ENCODE data around the gene LIN28B.

The LIN28B gene

DNA sequence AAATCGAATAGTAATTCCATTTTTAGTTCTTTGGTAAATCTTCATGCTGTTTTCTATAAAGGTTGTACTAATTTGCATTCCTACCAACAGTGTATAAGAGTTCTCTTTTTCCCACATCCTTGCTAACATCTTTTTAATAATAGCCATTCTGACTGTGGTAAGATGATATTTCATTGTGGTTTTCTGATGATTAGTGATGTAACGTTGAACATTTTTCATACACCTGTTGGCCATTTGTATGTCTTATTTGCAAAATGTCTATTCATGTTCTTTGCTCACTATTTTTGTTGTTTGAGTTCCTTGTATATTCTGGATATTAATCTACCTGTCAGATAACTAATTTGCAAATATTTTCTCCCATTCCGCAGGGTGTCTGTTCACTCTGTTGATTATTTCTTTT lies 64.5 kb downstream of the LIN28B start:
- H3K4me3 ChIP-seq (ENCODE audit: low read depth, low read length), result no peak overlapping the region
- TF ChIP-seq, protein P1, sequence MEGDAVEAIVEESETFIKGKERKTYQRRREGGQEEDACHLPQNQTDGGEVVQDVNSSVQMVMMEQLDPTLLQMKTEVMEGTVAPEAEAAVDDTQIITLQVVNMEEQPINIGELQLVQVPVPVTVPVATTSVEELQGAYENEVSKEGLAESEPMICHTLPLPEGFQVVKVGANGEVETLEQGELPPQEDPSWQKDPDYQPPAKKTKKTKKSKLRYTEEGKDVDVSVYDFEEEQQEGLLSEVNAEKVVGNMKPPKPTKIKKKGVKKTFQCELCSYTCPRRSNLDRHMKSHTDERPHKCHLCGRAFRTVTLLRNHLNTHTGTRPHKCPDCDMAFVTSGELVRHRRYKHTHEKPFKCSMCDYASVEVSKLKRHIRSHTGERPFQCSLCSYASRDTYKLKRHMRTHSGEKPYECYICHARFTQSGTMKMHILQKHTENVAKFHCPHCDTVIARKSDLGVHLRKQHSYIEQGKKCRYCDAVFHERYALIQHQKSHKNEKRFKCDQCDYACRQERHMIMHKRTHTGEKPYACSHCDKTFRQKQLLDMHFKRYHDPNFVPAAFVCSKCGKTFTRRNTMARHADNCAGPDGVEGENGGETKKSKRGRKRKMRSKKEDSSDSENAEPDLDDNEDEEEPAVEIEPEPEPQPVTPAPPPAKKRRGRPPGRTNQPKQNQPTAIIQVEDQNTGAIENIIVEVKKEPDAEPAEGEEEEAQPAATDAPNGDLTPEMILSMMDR (IDR thresholded peaks at IDR 0.05; ENCODE audit: insufficient read depth, low read length, missing control alignments), result no peak
- no peak for DNase-seq (ENCODE audit: low read depth, low spot score)
- ChIA-PET POLR2A (no interaction called here), CTCF (no interaction called here)

DNA sequence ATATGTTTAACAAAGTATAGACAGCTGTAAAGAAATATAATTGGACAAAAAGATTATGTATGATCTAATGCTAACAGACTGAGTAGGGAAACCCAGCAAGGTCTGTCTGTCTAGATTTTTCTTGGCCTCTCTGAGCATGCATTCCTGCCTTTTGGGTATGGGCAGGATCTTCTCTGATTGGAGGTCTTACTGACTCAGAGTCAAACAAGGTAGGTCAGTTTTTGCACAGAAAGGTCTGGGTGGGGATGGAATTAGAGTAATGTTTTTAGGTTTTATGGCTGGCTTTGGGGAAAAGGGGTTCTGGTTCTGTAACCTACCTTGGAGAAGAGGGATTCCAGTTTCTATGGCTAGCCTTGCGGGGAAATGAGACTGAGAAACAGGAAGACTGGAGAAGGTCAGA lies 65.5 kb downstream of the LIN28B start:
- no peak overlapping the region for H3K4me3 ChIP-seq (ENCODE audit: low read depth, low read length)
- ChIA-PET POLR2A (no interaction called here), CTCF (no interaction called here)
- DNase-seq (ENCODE audit: low read depth, low spot score), result no peak
- TF ChIP-seq, protein P1 (IDR thresholded peaks at IDR 0.05; ENCODE audit: insufficient read depth, low read length, missing control alignments), result no peak

DNA sequence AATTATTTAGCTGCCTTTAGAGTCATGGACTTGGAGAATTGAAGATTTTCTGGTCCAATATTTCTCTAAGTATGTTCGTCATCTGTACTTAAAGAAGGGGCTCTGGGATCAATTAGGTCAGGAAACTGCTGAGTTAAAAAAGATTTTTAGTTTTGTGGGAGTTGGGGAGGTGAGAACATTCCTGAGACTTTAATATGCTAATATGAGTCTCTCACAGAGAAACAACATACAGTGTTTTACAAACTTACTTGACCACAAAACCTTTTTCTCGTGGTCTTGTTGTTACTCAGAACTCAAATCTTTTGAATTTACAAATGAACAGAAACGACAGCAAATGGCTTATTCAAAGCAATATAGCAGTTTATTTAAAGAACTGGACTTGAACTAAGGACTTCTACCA lies 67.9 kb downstream of the LIN28B start:
- no peak for DNase-seq (ENCODE audit: low read depth, low spot score)
- POLR2A ChIA-PET, result interaction anchor here (0.6 kb wide), 1 partner anchor 258 kb away, joined by 3 read pairs; no protein-coding TSS in a partner anchor
- CTCF ChIA-PET, result no interaction called here

DNA sequence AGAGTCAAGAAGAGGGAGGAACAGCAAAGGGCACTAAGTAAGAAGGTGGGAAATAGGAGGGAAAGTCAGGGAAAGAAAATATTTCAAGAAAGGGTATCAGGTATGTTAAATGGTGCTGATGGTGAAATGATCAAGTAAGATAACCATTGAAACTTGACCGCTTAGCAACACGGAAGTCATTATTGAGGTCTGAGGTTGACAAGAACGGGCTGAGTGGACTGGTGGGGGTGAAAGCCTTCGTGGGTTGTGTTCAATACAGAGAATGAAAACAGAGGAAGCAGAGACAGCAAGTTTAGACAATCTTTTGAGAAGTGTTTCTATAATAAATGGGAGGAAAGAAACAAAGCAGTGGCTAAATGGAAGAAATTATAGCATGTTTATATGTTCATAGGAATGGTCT lies 72.0 kb downstream of the LIN28B start:
- ChIA-PET POLR2A (no interaction called here), CTCF (no interaction called here)
- DNase-seq (ENCODE audit: low read depth, low spot score), result no peak

More for the DNA sequence above, 67.9 kb downstream of the LIN28B start:
- TF ChIP-seq, protein P1 (IDR thresholded peaks at IDR 0.05; ENCODE audit: insufficient read depth, low read length, missing control alignments), result no peak
- H3K4me3 ChIP-seq (ENCODE audit: low read depth, low read length), result no peak overlapping the region

DNA sequence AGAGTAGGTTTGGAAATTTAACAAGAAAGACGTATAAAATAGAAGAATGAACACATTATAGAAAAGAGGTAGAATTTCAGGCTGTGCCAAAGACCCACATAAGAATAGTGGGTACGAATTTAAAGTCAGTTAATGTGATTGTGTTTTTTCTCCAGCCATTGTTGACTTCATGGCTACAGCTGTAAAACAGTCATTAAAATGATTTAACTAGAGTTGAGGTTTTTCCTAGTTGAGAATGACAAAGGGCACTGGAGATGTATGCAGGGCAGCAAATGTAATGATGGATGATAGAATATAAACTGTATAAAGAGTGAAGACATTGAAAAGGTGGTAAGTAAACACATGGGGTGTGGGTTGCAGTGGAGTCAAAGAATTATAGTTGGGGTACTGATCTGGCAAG lies 72.7 kb downstream of the LIN28B start:
- no peak for DNase-seq (ENCODE audit: low read depth, low spot score)
- H3K4me3 ChIP-seq (ENCODE audit: low read depth, low read length), result no peak overlapping the region
- TF ChIP-seq, protein P1 (IDR thresholded peaks at IDR 0.05; ENCODE audit: insufficient read depth, low read length, missing control alignments), result no peak
- POLR2A ChIA-PET, result no interaction called here
- CTCF ChIA-PET, result no interaction called here

More for the DNA sequence above, 72.0 kb downstream of the LIN28B start:
- TF ChIP-seq, protein P1 (IDR thresholded peaks at IDR 0.05; ENCODE audit: insufficient read depth, low read length, missing control alignments), result no peak
- H3K4me3 ChIP-seq (ENCODE audit: low read depth, low read length), result no peak overlapping the region

DNA sequence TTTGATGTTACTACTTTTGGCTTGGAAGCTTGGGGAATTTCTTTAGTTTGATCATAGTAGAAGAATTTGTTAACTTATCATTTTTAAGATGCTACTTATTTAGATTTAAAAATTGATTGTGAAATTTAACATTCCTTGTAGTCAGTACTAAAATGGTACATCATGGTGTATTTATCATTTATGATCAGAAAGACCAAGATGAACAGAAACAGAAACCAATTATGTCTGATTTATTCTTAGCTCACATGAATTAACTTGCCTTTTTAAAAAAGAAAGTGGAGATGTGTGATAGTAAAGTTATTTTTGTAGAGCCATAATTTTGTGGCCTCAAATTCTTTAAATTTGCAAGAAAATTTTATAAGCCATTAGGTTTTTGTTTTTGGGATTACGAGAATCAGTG lies 77.6 kb downstream of the LIN28B start:
- no peak for DNase-seq (ENCODE audit: low read depth, low spot score)
- no peak overlapping the region for H3K4me3 ChIP-seq (ENCODE audit: low read depth, low read length)
- TF ChIP-seq, protein P1 (IDR thresholded peaks at IDR 0.05; ENCODE audit: insufficient read depth, low read length, missing control alignments), result no peak
- ChIA-PET CTCF (no interaction called here), POLR2A (no interaction called here)

All from AG04449 (cell line).